LHCN-M2 (cell line): ENCODE results near the gene UPK2. TPM values are rescaled to one million over a fixed set of nuclear protein-coding genes. Genes with fewer than 3 reads are reported as not detected.
A peak's percentile ranks its signal among the peaks of the same experiment; 100 is the strongest.

Source experiments
- DNase-seq: peaks from one replicate; pipeline ENCODE4 v3.0.0-alpha.2; 2012; ENCODE audit warnings: low read depth
- total RNA-seq: library from RNA; depleted of rRNA; stranded (reverse); fragments of >200 nt; gene quantifications from 2 replicates; pipeline ENCODE4 v1.2.3, GENCODE V29; 2014

UPK2 gene
- total RNA-seq, 1 experiment from 2014 or later = not detected

DNA sequence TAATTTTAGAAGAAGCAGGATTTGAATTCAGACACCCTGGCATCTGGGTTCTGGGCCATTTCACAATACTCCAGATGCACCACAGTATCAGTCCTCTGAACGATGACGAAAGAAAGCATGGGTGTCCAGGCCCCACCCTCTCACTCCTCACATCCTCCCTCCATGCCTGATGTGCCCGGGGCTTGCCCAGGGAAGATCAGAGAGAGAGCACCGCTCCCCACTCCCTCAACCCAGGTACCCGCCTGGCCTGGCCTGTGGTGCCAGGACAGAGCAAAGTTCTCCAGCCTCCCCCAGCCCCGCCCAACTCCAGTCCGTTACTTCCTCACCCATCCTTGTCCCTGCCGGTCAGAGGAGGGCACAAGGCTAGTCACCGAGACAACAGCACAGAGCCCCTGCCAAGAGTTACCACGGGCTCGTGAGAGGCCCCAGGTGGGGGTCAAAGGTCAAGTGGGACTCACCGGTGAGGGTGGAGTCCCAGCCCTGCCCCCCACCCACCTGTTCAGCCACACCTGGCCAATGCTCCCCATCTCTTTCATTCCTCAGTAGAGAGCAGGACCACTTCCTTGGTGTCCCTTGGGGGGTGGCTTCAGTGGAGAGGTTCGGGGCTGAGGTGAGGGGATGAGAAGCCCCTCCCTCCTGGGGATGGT, 38.5 kb upstream of the UPK2 start:
- peak; percentile 77 for DNase-seq

DNA sequence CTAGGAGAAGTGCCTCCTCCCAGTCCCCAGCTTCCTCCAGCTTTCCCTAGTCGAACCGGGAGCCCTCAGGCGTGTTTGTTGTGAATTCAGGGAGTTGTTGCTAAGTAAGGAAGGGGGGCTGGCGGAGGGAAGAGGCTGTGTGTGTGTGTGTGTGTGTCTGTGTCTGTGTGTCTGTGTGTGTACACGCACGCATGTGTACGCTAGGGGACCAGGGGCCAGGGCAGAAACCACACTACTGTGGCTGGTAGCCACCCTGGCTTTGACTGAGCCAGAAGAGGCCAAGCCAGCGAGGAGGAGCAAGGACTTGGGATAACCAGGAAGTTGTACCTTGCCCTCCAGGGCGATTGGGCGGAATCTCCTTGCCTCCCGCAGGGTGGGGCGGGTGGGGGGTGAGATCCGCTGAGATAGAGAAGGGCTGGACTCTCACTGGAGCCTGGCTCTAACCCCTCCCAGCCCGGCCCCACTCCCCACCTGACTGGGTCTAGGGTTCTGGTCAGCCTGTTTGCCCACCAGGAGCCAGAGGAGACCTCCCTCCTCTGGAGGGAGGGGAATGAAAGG, 37.9 kb upstream of the UPK2 start:
- peak; percentile 56 for DNase-seq

DNA sequence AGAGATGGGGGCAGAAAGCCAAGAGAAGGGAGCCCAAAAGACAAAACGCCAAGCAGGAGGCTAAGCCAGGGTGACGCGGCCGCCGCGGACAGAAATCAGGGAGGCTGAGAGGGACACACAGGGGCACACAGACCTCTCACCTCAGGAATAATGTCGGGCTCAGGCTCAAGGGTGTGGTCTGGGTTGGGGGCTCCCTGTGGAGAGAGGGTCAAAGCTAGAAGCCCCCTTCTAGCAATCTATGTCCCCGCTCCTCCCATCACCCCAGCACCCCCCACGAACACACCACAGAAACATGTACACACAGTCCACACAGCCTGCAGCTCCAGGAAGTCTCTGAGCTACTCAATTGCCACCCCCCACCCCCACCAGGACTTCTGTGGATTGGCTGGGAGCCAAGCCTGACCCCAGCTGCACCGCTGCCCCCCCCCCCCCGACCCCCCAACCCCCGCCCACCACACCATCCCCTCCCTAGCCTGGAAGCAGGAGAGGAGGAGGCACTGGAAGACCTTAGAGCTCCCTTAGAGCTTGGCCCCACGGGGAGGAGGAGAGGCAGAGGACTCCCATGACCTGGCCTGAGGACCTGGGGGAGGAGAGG, 37.3 kb upstream of the UPK2 start:
- DNase-seq = no peak

- DNase-seq = peak; percentile 82
These were observed 34.8 kb upstream of the UPK2 start for GRCh38 chr11:118921121-118921928.

DNA sequence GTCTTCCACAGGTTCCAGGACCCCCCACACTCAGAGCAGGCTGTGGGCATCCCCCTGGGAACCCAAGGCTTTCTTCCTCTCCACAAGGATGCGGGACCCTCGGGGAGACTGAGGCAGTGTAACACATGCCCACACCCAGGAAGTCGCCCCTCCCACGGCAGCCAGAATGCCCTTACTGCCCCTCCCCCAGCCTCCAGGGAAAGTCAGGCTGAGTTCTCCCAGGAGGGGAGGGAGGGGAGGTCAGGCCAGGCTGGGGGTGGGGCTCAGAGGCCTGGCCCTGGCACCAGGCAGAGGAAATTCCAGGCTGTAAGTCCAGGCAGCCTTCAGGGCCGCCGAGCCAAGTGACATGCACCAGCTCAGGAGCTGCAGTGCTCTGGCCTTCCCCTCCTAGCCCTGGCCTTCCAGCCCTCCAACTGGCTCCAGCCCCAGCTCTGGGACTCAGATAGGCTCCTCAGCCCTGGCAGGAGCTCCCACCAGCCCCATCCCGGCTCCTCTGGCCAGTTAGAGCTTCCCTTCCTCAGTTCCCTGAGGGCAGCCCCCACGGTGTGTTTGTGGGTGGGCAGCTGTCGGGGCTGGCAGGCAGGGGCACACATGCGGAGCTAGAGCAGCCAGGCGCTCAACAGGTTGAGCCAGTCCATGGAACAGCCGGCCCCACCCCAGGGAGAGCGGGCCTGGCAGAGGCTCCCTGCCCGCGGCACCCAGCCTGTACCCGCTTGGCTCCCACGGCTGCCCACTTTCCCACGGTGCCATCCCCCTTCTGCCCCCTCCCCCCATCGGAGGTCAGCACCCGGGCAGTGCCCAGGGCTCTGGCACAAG, 34.0 kb upstream of the UPK2 start:
- peak; percentile 53 for DNase-seq

GRCh38 chr11:118922745-118923627, 33.1 kb upstream of the UPK2 start:
- no peak for DNase-seq

DNA sequence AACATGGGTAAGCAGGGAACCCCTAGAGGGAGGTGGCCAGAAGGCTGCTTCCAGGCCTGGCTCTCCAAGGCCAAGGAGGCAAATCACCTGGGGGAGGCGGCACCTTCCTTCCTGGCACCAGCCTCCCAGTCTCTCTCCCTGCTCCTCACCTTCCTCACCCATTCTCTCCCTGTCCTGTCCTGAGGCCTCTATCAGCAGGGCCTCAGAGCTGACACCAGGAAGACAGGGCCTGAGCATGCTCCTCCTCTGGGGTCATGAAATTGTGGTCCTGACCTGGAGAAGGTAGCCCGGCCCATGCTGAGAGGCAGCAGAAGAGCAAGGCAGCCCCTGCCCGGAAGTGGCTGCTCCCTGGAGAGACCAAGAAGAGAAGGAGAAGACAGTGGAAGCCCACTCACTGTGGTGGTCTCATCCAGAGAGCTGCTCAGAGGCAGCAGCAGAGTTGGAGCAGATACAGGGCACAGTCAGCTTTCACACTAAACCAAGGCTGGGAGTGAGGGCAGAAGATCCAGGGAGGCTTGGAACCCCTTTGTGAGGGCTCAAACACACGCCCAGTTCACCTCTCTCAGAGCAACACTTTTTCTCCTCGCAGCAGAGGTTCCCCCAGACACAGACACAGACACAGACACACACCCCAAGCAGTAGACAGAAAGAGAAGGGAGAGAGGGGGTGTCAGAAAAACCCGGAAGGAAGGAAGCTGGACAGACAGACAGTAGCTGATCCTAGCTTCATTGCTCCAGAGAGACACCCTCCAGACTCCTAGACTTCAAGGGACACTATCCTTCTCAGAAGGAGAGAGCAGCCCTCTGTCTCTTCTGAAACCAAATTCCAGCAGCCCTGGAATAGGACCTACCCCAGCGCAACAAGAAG, 32.1 kb upstream of the UPK2 start:
- no peak for DNase-seq

DNA sequence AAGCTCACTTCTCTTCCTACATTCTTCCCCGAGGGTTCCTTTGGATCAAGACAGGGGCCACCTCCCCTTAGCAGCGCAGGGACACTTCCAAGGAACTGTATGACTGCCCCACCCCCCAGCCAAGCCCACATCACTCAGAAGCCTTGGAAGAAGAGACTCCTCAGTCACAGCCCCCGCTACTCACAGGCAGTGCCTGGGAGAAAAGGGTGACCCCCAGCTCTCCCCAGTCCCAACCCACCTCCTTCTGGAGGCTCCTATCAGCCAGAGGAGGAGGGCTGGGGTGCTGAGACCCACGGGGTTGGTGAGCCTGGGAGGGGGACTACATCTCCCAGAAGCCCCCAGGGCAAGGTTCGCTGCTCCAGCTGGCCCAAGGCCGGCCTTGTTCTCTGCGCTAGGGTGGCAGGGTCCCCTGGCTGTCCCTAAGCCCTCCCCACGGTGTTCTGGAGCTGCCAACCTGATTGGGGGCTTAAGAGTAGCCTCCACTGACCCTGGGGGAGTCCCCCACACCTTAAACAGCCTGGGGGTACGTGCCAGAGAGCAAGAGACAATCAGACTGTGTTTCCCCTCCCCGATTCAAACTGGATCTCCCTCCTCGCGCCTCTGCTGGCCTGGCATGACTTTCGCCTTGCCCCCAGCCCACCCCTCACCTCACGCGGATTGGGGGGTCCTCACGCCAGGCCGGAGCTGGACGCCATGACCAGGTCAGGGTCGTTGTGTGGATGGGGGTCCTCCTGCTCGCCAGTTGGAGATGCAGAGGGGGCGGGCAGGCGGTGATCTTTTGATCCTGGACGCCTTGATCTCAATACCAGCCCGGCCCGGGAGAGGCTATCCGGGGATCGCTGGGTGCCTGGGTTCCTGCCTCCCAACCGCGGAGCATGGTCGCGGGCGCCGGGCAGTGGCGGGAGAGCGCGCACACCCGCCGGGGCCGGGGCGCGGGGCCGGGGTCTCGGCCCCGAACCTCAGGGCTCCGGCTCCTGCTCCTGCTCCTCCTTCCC, 31.2 kb upstream of the UPK2 start:
- no peak for DNase-seq

GRCh38 chr11:118927554-118928100, 28.5 kb upstream of the UPK2 start:
- DNase-seq = no peak

GRCh38 chr11:118928101-118928869, 27.8 kb upstream of the UPK2 start:
- DNase-seq = peak; percentile 90

- no peak for DNase-seq
These were observed 27.1 kb upstream of the UPK2 start for GRCh38 chr11:118928870-118929500.

DNA sequence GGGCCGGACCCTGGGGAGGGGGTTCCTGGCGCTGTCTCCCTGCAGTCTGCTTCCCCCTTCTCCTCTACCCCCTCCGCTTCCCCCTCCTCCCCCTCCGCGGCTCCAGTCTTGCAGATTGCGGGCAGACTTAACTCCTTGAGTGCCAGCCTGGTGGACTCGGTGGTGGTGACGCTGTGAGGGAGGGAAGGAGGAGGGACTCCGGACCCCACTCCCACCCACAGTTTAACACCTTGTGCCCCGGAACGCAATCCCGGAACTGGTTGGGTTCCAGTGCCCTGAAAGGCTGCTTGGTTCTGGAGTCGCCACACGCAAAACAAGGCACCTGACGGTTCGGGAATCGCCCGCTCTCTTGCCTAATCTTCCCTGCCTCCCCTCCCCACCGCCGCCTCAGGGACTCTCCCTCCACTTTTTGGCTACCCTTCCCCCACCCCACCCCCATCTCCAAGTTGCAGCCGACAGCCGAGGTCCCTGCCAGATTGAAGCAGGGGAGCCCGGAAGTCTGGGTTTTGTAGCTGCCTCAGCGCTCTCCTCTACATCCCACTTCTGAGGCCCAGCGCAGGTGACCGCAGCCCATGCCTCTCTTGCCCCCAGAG, 26.5 kb upstream of the UPK2 start:
- peak; percentile 75 for DNase-seq

GRCh38 chr11:118930094-118930712, 25.9 kb upstream of the UPK2 start:
- peak; percentile 62 for DNase-seq

DNA sequence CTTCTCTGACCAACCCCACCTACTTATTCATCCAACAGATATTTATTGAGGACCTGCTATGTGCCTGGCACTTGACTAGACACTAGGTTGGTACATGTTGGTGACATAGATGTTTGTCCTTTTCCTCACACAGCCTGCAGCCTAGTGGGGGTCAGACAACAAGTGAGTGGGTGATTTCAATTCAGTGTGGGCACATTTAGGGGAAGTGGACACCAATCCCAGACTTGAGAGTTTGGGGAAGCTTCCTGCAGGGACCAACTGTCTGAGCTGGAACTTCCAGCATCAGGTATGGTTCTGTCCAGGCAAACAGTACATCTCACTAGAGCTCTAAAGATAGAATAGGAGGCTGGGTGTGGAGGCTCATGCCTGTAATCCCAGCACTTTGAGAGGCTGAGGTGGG, 24.5 kb upstream of the UPK2 start:
- DNase-seq = no peak

DNA sequence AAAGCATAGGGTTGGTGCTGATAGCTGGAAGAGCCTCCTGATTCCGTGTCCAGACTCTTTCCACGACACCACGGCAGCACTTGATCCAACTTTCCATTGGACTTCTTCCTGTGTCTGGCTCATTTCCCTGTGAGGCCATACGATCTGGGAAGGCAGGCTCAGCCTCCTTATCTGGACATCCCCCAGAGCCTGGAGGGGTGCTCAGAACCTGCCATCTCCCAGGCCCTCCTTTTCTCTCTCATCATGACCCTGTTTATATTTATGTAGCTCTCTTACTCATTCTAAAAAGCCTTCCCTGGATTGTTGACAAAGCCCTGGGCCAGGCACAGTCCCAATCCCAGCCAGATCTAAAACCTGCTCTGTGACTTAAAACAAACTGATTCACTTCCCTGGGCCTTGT, 22.6 kb upstream of the UPK2 start:
- no peak for DNase-seq

GRCh38 chr11:118935376-118935775, 20.7 kb upstream of the UPK2 start:
- DNase-seq = no peak
